Keratinocyte (primary cell): ENCODE data around the gene ALOX15B. TPM values are rescaled to one million over a fixed set of nuclear protein-coding genes. Genes with fewer than 3 reads are reported as not detected.
A peak's percentile ranks its signal among the peaks of the same experiment; 100 is the strongest.

Experiments
- DNase-seq: peaks from one replicate; pipeline ENCODE4 v3.0.0-alpha.2; 2011; ENCODE audit warnings: low read depth, missing footprints, low spot score
- FAIRE-seq: peaks from 2 replicates; lab custom pipeline; 2011; peaks lifted over from hg19 to GRCh38; lab: Jason Lieb, UNC
- H2AFZ ChIP-seq: 2 replicates; pipeline ENCODE4 v1.6.0; 2012; ENCODE audit warnings: low read length, control low read depth, inconsistent platforms; ENCODE audit not compliant: control insufficient read depth
- H3K27ac ChIP-seq: 2 replicates; pipeline ENCODE4 v1.5.1; 2011; ENCODE audit warnings: low read length; ENCODE audit not compliant: control insufficient read depth, insufficient read depth
- H3K27me3 ChIP-seq: 3 replicates; pipeline ENCODE4 v1.6.0; 2011; ENCODE audit warnings: low read length; ENCODE audit not compliant: control insufficient read depth, insufficient read depth; ENCODE audit errors: extremely low read depth
- H3K36me3 ChIP-seq, 2 experiments: 2 replicates in 1 of 2; 3 replicates in 1 of 2; pipeline ENCODE4 v1.5.1; 2011; ENCODE audit warnings: low read length in 2 of 2, mild to moderate bottlenecking in 1 of 2; ENCODE audit not compliant: control insufficient read depth in 2 of 2, insufficient read depth in 2 of 2; ENCODE audit errors: extremely low read depth in 1 of 2
- H3K4me1 ChIP-seq: 3 replicates; pipeline ENCODE4 v1.5.1; 2011; ENCODE audit warnings: low read length; ENCODE audit not compliant: control insufficient read depth, insufficient read depth; ENCODE audit errors: extremely low read depth
- H3K4me2 ChIP-seq: 3 replicates; pipeline ENCODE4 v1.6.0; 2011; ENCODE audit warnings: low read depth, low read length; ENCODE audit not compliant: control insufficient read depth, insufficient read depth; ENCODE audit errors: extremely low read depth
- H3K4me3 ChIP-seq, 3 experiments: fragments of 200-600 bp in 1 of 3; sonication (generic) in 1 of 3; 2 replicates in 2 of 3; 3 replicates in 1 of 3; pipeline ENCODE4 v1.5.1; 2011 to 2016; ENCODE audit warnings: low read length in 3 of 3, mild to moderate bottlenecking in 3 of 3, control low read depth in 2 of 3, inconsistent platforms in 1 of 3, low read depth in 1 of 3, mixed read lengths in 1 of 3, mixed run types in 1 of 3, moderate library complexity in 1 of 3; ENCODE audit not compliant: control insufficient read depth in 2 of 3, insufficient read depth in 2 of 3; ENCODE audit errors: extremely low read depth in 1 of 3
- H3K79me2 ChIP-seq: 2 replicates; pipeline ENCODE4 v1.6.0; 2012; ENCODE audit warnings: low read length; ENCODE audit not compliant: control insufficient read depth, insufficient read depth
- H3K9ac ChIP-seq: 3 replicates; pipeline ENCODE4 v1.6.0; 2011; ENCODE audit warnings: low read length; ENCODE audit not compliant: control insufficient read depth, insufficient read depth; ENCODE audit errors: extremely low read depth
- H3K9me1 ChIP-seq: 3 replicates; pipeline ENCODE4 v1.6.0; 2011; ENCODE audit warnings: low read length; ENCODE audit not compliant: control insufficient read depth, insufficient read depth; ENCODE audit errors: extremely low read depth
- H3K9me3 ChIP-seq: 2 replicates; pipeline ENCODE4 v1.5.1; 2012; ENCODE audit warnings: low read depth, low read length; ENCODE audit not compliant: control insufficient read depth
- H4K20me1 ChIP-seq: 3 replicates; pipeline ENCODE4 v1.6.0; 2011; ENCODE audit warnings: low read length; ENCODE audit not compliant: control insufficient read depth, insufficient read depth; ENCODE audit errors: extremely low read depth
- CTCF ChIP-seq, 3 experiments: IDR thresholded peaks in 1 of 3; conservative IDR thresholded peaks in 1 of 3; optimal IDR thresholded peaks in 1 of 3; 2 replicates in 2 of 3; 3 replicates in 1 of 3; pipeline versions ENCODE3 to v1.5.1; 2011; ENCODE audit warnings: low read length in 3 of 3, mild to moderate bottlenecking in 3 of 3, moderate library complexity in 2 of 3, control low read depth in 1 of 3, inconsistent platforms in 1 of 3; ENCODE audit not compliant: insufficient read depth in 2 of 3; ENCODE audit errors: extremely low read depth in 1 of 3
- EZH2 ChIP-seq: IDR thresholded peaks from one replicate; pipeline ENCODE4 v1.6.1; 2012; ENCODE audit warnings: inconsistent platforms, mild to moderate bottlenecking, low read length, moderate library complexity
- dilution Hi-C: fragments of 300-500 bp; cut with MboI; formaldehyde crosslinking; loops from one replicate; pipeline ENCODE4 v1.7.0; 2020; ENCODE audit warnings: low sequenced_read_pairs; ENCODE audit not compliant: extremely low pct_ligation_motif_present
- polyA minus RNA-seq, 3 experiments: library from RNA; depleted of rRNA, polyadenylated mRNA; stranded (reverse); fragments of >200 nt; gene quantifications; 1 replicate in 1 of 3; 2 replicates in 1 of 3; 3 replicates in 1 of 3; pipeline ENCODE4 v1.2.3, GENCODE V29; 2011
- polyA plus RNA-seq, 5 experiments: library from polyadenylated mRNA; depleted of rRNA in 3 of 5; stranded (reverse) in 3 of 5; stranded (forward) in 1 of 5; unstranded in 1 of 5; fragments of >200 nt; gene quantifications; 1 replicate in 1 of 5; 2 replicates in 3 of 5; 3 replicates in 1 of 5; pipeline versions ENCODE4 v1.2.1 to v1.2.3, GENCODE V29; 2011 to 2012; ENCODE audit warnings: missing spikeins in 2 of 5, low read depth in 1 of 5, low replicate concordance in 1 of 5

ALOX15B gene
- 29.7 to 56.5 TPM (median 31.9 TPM) in 3 replicates for polyA plus RNA-seq
- polyA plus RNA-seq (2011; ENCODE audit: low read depth) = 33.1 TPM
- 33.5 and 59.6 TPM in 2 replicates for polyA plus RNA-seq (2011; cell fraction: cytosol; rRNA removed)
- 58.5 and 90.2 TPM in 2 replicates for polyA plus RNA-seq (2011; cell fraction: nucleus; rRNA removed)
- 36.8 and 91.2 TPM in 2 replicates for polyA plus RNA-seq (2012; ENCODE audit: low replicate concordance)
- polyA minus RNA-seq = 29.3 to 58.7 TPM (median 57.8 TPM) in 3 replicates
- polyA minus RNA-seq (2011; cell fraction: cytosol; rRNA and poly(A)+ RNA removed) = 41.8 TPM
- 34.5 and 48.1 TPM in 2 replicates for polyA minus RNA-seq (2011; cell fraction: nucleus; rRNA and poly(A)+ RNA removed)

- Histone ChIP-seq H3K27me3 (no peaks in the 10 kb centered on the region), H3K4me1 (peaks cover 25% of the 10 kb centered on the region), H4K20me1 (no peaks in the 10 kb centered on the region), H3K4me3 (peak within 1 kb of the TSS; percentile 57 to 69 (median 66)), H3K9me3 (no peaks in the 10 kb centered on the region), H3K9ac (peak within 1 kb of the TSS; percentile 64), H3K36me3 (peaks cover 0 to 7% of the 10 kb centered on the region in 2 experiments), H3K27ac (no peak within 1 kb of the TSS), H3K79me2 (no peaks in the 10 kb centered on the region), H3K4me2 (peak within 1 kb of the TSS; percentile 87), H2AFZ (peak within 1 kb of the TSS; percentile 61), H3K9me1 (no peaks in the 10 kb centered on the region)
- FAIRE-seq = no peak
- TF ChIP-seq CTCF (optimal IDR thresholded peaks at IDR 0.05 in 1 of 3, IDR thresholded peaks at IDR 0.05 in 1 of 3, conservative IDR thresholded peaks at IDR 0.05 in 1 of 3; ENCODE audit: extremely low read depth in 1 of 3, insufficient read depth in 2 of 3, low read length in 3 of 3) (peak in 1 of 3 experiments; percentile 2), EZH2 (no peak)
- dilution Hi-C loops = no loop called here
- no peak for DNase-seq
These were observed at the start of gene ALOX15B for GRCh38 chr17:8038954-8039610. ALOX15B (plus strand) TSS chr17:8039059; CDS start chr17:8039156, 97 bp downstream.

GRCh38 chr17:7989781-7990655 is 48.8 kb upstream of the ALOX15B start:
- peak; percentile 75 to 99 (median 96) for TF ChIP-seq CTCF (optimal IDR thresholded peaks at IDR 0.05 in 1 of 3, IDR thresholded peaks at IDR 0.05 in 1 of 3, conservative IDR thresholded peaks at IDR 0.05 in 1 of 3; ENCODE audit: extremely low read depth in 1 of 3, insufficient read depth in 2 of 3, low read length in 3 of 3)
- TF ChIP-seq EZH2 = no peak
- DNase-seq (peak; percentile 28), FAIRE-seq (no peak)
- H2AFZ ChIP-seq = peak overlapping the region; percentile 89
- H3K27me3 ChIP-seq = no peaks in the 10 kb centered on the region
- peak overlapping the region; percentile 64 for H3K9ac ChIP-seq
- no peaks in the 10 kb centered on the region for H3K9me3 ChIP-seq
- dilution Hi-C loops = no loop called here
- peak overlapping the region; percentile 36 for H3K27ac ChIP-seq
- H3K79me2 ChIP-seq = no peaks in the 10 kb centered on the region
- peak overlapping the region; percentile 78 for H3K4me2 ChIP-seq
- H3K4me1 ChIP-seq = peaks cover 15% of the 10 kb centered on the region
- H4K20me1 ChIP-seq = no peaks in the 10 kb centered on the region
- H3K36me3 ChIP-seq = no peaks in the 10 kb centered on the region
- H3K9me1 ChIP-seq = no peaks in the 10 kb centered on the region
- peak overlapping the region; percentile 46 to 71 (median 53) for H3K4me3 ChIP-seq
